Stimulated activated CD4-positive, alpha-beta T cell treated with anti-CD3 and anti-CD28 coated beads, Interleukin-4, amount 100 ng/mL, for 1 hour (primary cell): ENCODE data around the gene GPR27.

Experiments
- DNase-seq: peaks from one replicate; pipeline ENCODE4 v3.0.0-alpha.2; 2020

Gene GPR27

DNA sequence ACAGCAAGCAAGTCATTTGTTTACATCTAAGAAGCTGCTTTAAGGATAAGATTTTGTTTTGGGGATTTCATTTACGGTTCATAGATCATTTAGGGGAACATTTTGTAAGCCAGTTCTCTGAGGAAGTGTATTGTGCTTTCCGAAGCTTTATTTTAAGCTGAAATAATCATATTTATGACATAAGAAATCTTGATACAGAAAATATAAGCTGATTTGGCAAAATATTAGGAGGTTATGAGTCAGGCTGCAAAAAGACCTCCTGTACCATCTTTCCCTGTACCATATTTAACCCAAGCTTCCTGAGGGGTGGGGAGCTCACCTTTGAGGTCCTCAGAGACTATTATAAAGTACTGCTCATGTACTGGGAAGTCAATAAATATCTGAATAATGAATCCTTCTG is 20.3 kb upstream of the GPR27 start:
- no peak for DNase-seq

DNA sequence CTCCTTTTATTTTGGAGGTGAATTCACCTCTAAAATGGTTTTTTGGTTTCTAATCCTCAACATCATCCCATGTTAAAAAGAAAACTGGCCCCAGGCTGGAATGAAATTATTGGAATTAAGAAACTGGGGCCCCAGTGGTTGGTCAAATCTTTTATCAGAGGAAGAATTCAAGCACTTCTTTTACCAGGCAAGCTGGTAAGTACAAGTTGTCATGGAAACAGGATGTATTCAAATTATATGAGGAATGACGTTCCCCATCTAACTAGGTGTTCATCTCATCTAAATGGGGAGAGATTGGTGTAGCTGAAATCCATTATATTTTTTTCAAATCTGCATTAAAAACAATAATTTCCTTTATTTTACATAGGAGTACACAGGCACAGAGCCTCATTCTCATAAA is 18.8 kb upstream of the GPR27 start:
- no peak for DNase-seq

DNA sequence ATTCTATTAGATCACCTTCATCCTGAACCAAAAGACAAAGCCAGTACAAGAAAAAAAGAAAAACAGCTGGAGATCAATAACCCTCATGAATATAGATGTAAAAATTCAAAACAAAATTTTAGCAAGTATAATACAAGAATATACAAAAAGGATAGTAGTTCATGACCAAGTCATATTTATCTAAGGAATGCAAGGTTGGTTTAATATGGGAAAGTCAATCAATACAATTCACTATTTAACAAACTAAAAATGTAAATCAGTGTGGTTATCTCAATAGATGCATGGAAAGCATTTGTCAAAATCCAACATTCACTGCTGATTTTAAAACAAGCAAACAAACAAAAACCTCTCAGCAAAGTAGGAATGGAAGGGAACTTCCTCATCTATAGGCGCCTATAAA is 11.0 kb upstream of the GPR27 start:
- DNase-seq: no peak

DNA sequence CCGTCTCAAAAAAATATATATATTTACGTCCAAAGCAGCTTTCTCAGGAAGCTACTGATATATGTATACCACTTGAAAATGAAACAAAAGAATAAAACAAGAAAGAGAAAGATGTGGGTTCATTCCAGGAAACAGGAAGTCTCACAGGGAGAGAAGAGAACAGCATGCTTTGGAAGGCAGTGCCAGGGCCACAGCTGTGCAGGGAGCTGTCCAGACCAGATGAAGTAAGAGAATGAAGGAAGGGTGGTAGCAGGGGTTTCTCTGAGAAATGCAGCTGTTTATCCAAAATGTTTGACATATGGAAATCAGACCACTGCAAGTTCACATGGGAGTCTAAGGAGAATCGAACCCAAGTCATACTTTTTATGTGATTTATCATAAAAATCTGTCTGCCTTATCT is 8.9 kb upstream of the GPR27 start:
- DNase-seq: no peak

DNA sequence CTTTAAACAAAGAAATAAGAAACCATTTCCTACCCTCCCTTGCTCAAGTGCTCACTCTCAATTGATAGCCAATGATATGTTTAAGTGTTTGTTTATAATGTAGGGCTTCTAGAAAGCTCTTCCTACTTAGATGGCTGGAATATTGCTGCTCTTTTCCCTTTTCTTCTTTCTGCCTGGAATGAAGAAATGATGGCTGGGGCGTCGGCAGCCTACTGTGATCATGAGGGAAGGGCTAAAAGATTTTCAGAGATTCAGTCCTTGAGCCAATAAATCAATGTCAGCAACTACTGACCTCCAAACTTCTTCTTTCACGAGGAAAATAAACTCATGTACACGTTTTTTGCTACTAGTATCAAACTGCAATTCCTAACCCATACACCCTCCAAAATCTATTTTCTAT is 2.1 kb upstream of the GPR27 start:
- DNase-seq: no peak

DNA sequence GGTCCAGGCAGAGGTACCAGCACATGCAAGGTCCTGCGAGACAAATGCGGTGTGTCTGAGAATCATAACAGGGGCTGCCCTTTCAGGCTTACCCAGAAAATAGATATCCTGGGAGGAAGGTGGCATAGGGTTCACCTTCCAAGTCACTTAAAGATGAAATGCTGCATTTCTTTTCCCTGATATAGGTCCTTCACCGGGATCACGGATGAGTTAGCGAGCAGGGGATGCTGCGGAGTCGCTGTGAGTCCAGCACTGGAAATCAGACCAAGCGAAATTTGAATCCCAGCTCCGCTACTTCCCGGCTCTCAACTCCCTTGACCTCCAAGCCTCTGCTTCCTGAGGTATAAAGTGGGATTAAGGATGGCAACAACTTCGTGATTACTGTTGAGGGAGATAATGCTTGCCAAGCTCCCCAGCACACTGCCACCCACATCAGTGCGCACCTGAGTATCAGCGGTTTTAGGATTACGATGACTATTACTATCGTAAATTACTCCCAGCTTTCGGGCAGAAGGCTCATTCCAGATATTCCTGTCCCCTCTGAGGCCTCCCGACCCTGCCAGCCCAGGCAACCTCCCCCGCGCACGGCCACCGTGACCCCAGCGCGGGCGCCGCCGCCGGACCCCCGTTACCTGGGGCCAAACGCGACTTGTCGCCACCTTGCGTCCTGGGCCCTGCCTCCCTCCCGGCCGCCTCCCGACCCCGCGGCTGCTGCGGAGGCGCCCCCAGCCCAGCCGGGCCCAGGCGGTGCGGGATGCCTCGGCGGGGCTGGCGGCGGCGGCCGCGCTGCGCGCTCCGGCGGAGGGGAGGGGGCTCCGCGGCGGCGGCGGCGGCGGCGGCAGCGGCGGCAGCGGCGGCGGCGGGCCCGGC is 589 bp upstream of the GPR27 start:
- DNase-seq: no peak

DNA sequence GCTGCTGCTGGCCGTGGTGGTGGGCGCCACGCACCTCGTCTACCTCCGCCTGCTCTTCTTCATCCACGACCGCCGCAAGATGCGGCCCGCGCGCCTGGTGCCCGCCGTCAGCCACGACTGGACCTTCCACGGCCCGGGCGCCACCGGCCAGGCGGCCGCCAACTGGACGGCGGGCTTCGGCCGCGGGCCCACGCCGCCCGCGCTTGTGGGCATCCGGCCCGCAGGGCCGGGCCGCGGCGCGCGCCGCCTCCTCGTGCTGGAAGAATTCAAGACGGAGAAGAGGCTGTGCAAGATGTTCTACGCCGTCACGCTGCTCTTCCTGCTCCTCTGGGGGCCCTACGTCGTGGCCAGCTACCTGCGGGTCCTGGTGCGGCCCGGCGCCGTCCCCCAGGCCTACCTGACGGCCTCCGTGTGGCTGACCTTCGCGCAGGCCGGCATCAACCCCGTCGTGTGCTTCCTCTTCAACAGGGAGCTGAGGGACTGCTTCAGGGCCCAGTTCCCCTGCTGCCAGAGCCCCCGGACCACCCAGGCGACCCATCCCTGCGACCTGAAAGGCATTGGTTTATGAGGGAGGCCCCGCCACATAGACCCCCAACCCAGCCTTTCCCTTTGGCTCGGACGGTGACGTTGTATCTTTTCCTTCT is 1.1 kb downstream of the GPR27 start:
- peak; percentile 6 for DNase-seq

DNA sequence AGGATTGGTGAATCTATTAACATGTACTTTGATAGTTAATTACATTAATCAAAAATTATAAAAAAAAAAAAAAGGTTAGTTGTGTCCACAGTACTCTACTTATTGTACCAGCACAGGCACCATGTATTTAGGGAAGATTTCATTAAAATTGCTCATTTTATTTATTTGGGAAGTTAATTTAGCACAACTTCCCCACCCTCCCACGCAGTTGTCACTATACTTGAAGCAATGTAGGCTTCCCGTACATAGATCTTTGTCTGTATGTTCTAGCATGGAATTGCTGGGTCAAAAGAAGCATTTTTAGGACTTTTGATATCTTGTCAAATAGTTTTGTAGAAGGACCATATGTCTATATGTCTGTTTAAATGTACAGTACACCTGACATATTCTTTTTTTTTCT is 4.4 kb downstream of the GPR27 start:
- DNase-seq: no peak

DNA sequence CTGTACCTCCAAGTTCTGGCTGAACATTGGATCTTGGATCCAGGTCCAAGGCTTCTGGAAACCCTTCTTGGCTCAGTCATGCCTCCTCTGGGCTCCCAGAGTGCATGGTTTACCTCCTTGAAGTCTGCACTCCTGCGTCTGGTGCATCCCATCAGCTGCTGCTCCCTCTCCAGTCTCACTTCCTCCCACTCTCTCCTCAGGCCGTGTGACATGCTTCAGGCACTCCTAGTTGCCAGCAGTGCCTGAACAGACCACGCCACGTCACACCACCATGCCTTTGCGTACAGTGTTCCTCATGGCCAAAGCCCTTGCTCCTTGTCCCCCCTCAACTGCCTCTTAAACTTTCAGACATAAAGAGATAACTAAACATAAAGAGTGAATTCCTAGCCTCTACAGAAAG is 5.7 kb downstream of the GPR27 start:
- no peak for DNase-seq

DNA sequence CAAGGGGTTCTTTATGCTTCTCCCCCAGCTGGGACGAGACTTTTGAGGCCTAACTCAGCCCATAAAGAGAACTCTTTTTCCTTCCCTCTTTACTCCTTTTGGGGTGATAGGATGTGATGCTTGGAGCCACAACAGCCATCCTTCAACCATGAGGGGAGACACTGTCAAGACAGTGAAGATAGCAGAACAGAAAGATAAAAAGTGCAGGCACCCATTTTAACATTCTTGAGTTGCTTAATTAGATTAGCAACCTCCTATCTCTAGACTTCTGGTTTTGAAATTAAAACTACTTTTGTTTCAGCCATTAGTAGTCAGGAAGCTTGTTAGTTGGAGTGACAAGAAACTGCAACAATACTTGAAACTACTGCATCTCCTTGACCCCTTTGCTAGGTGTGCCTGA is 6.5 kb downstream of the GPR27 start:
- no peak for DNase-seq

DNA sequence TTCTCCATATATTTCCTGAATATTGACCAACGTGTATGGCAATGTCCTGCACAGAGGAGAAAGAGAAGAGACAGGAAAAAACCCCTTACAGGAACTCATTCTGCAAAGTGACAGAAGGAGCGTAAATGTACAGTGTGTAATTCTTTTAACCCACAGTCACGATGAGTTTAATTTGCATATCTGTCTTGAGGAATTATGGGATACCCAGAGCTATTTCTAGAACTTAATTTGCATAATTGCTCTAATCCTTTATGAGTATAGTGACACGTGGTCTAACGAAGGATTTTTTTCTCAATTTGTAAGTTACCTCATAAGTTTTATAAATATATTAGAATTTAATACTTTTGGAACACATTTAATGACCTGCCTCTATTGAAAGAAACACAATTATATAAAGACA is 9.8 kb downstream of the GPR27 start:
- no peak for DNase-seq

DNA sequence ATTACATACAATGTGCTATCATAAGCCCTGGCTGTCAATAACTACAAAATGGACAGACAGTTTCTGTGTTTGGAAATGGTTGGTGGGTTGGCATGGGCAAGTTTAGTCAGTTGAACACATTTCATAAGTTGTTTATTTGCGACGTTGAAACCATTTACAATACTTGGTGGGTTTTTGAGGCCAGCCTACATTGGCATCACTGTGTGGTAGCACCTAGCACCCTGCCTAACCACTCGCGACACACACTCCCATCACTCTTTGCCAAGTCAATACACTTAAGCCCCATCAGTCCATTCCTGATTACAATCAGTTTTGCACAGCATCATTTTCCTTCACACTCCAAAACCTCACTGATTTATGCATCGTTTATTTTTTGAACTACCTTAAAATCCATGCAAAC is 17.5 kb downstream of the GPR27 start:
- DNase-seq: no peak

DNA sequence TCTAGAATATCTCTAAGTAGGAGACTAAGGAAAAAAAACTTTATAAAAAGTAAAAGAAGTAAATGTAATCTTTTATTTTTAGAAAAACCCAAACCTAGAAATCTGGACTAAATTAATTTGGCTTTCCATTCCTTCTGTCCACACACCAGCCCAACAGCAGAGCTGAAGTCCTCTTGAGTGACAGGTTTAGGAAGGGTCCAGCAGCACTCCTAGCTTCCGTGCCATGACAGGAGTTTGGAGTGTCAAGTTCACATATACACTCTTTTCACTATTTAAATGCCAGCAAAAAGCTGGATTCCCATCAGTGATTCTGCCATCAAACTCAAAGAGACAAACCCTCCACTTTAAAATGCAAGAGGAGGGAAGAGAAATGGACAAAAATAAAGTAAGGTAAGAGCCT is 18.2 kb downstream of the GPR27 start:
- no peak for DNase-seq

DNA sequence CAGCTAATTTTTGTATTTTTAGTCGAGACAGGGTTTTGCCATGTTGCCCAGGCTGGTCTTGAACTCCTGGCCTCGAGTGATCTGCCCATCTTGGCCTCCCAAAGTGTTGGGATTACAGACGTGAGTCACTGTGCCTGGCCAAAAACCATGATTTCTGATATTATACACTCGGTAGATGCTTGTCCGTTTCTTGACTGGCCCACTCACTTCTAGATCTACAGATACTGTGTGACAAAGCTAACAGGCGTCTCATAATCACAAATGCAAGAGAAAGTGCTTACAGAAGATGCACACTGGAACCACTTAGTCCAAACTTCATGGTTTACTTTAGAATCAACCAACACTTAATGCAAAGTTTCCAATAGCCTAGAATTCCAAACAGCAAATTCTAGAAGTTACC is 22.9 kb downstream of the GPR27 start:
- no peak for DNase-seq

DNA sequence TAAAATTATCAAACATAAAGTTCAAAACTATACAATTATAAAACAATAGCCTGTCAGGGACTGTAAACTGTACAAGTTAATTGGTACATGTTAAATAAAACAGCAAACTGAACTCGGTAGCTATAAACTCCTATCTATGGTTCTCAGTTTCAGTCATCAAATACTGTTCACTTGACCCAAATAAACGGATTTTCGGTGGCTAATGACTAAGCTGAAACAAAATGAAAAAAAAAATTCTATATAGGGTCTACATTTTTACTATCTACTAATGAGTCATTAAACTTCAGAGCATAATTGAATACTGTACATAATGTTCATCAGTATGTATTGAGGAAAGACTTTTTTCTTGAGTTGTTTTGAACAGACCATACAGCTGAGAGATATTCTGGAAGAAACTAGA is 24.7 kb downstream of the GPR27 start:
- DNase-seq: no peak

DNA sequence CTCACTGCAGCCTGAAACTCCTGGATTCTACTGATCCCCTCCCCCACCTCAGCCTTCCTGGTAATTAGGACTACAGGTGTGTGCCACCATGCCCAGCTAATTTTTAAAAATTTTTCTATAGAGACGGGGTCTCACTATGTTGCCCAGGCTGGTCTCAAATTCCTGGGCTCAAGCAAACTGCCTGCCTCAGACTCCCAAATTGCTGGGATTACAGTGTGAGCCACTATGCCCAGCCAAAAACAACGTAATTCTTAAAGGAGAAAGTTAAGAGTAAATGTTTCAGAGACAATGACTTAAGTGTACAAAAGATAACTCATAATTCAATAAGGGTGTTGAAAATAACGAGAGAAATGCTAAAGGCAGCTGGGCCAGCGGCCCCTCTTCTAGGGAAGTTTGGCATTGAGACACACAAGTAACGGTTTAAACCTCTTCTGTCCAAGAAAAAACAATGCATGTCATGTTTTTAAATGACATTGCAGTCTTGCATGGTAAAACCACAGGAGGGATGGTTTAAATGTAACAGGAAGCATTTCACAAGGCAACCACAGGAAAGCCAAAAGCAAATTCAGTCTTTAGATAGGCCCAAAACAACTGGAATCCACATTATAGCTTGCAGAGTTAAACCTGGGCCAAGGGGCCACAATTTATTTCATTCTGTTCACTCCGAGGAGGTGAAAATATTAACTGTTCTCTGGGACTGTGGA is 26.2 kb downstream of the GPR27 start:
- no peak for DNase-seq

DNA sequence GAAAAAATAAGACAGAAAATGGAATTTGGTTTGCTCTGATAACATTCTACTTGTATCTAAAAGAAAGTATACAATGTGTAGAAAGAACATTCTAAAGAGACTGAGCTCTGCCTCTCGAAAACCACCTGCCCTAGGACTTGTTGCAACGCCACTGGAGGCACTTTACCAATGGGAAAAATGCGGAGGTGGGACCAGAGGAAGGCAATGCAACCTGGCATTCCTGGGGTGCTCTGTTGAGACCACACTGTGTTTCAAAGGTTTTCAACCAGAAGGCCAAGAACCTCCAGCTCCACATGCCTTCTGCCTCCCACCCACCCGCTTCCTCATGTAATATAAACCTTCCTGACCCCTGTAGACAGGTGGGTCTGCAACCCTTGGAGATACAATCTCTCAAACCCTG is 26.8 kb downstream of the GPR27 start:
- DNase-seq: no peak

DNA sequence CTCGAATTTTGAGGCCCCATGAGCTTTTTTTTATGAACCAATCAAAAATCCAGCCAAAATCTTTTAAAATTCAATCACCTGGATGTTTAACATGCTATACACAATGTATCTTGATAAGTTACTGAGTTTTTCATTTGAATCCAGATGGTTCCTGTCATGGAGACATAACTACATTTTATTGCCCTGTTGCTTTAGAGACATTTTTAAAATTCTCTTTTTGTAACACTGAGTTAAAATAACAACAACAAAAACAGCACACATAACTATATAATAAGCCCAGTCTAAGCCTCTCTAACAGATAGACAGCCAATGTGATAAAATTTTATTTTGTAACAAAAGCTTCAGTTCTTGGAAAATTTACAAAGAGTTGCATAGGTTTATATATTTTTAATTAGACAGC is 29.5 kb downstream of the GPR27 start:
- no peak for DNase-seq

DNA sequence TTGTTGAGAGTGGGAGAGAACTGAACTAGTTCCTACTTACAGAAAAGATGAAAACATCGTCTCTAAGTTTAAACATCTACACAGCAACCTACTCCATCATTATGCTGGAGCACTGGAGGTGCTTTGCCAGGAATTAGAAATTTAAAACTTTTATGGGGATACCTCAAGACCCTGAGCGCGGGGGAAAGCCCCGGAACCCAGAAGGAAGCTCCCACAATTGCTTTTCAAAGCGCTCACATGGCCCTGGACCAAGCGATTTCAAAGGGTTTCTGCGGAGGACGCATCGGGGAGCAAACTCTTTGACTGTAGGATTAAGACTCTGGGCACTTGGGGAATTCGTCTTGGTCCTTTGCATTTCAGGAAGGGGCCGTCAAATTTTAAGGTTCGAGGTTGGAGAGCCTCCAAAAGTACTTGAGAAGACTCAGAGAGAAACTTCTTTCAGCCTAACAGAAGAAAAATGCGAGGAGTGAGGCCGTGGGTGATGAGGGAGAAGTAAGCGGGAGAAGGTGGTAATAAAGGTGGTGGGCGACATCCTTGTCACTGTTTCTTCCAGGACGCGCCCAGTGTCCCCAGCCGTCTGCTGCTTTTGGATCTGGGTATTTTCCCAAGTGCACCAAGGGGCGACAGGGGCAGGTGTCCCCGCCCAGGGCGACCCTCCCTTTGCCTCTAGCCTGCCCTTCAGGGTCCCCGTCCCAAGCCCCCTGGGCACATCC is 30.7 kb downstream of the GPR27 start:
- no peak for DNase-seq

DNA sequence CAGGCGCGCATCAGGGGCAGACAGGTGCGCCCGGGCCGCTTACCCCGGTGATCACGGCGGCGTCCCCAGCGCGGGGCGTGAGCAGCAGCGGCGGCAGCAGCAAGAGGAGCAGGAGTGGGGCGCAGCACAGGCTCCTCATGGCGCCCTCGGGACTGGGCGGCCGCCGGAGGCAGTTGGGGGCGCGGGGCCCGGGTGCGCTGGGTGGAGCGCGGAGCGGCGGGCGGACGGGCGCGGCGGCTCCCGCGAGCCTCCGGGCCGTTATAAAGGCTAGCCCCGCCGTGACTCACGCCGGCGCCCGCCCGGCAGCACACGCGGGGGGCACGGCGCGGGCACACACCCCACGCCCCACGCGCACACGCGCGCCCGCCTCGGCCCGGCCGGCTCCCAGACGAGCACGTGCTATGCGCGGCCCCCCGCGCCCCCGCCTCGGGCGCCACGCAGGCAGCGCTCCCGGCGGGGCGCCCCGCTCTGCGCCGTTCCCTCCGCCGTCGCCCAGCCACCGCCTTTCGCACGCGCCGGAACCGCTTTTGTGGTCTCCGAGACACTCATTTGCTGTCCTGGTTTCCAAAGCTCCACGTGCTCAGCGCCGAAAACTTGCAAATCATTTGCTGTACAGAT is 31.4 kb downstream of the GPR27 start, which contains the start of gene PROK2:
Gene PROK2 (minus strand): TSS at position 235 of the 618 bp plus-strand sequence. CDS start 96 bp downstream, at position 139.
- peak; percentile 54 for DNase-seq

DNA sequence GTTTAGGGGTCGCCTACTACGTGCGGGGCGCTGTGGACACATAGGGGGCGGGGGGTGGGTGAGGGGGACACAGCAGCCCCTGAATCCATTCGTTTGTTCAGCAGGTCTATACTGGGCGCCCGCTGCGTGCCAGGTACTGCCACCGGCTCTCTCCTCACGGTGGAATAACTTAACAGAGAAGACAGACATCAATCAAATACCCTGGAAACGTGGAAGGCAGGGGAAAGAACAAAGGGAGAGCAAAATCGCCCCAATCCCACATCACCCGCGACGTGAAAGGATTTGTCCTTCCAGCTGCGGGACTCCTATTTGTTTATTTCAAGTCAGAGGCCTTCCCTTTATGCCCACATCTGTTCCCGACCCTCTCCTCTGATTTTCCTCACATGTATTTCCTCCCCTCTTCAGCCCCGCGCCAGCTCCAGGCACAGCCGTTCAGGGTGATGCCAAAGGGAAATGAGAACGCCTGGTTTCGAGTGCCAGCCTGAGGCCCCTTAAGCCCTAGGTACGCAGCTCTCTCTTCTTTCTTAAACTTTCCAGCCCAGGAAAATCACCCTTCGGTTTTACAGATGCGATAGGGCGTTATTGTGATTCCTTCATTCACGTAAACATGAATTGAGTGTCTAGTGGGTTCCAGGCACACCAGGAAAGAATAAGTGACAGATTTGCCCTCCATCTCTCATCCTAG is 32.0 kb downstream of the GPR27 start:
- no peak for DNase-seq

DNA sequence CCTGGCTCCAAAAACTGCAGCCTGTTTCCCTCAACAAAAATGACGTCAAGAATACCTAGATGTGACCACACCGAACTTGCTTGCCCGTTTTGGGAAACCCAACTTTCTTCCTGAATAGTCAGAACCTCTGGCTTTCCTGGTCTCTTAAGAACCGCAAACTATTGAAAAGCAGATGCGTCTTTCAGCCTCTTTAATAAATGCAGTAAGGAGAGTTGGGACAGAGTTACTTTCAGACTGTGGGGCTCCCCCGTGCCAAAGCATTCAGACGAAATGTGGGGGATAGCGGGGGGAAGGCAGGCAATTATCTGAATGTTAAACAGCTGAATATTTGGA is 32.5 kb downstream of the GPR27 start:
- no peak for DNase-seq
